Activated T-helper 1 cell treated with anti-CD3 and anti-CD28 coated beads, Interleukin-2, amount 50 U/mL, for 16 hours (primary cell): ENCODE measurements around the gene SVIP.
A peak's percentile ranks its signal among the peaks of the same experiment; 100 is the strongest.

Experiments
- DNase-seq, 2 donors: peaks; one replicate each; pipeline ENCODE4 v3.0.0-alpha.2; 2020; ENCODE audit warnings: low read depth in 1 of 2, low spot score in 1 of 2

SVIP gene, protein sequence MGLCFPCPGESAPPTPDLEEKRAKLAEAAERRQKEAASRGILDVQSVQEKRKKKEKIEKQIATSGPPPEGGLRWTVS

DNA sequence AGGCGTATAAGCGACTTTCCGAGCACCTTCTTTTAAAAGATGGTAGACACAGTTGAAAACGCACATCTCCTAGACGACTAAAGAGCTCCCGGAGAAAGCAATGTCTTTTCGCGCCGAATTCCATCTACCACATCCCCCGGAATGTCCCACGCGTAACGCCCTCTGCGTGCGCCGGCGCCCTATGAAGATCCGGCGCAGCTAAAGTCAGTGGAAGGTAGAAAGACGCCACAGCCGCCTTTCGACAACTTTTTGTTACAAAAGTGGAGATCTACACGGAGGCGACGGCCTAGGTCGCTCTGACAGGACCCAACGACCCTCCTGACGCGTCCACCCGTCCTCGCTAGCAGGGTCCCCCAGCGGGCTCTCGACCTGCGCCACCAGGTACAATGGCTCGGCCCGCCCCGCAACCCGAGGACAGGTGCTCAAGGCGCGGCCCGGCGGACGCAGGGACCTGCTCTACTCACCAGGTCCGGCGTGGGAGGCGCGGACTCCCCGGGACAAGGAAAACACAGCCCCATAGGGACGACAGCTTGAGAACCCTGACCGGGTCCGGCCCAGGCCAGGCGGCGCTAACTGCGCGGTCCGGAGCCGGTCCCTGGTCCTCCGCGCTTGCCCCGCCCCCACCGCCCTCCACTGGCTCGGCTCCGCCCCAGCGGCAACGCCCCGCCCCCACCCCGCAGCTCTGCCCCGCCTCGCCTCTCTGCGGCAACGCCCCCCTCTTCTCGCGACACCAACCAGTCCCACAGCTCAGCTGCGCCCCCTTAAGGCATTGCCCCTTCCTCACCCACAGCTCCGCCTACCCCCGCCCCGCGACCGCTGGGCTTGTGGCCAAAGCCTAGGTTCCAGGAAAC is at the start of gene SVIP:
TSS of gene SVIP (minus strand) at position 571 of the 851 bp plus-strand sequence. CDS start at position 518, 53 bp downstream.
- peak; percentile 88 to 89 for DNase-seq

DNA sequence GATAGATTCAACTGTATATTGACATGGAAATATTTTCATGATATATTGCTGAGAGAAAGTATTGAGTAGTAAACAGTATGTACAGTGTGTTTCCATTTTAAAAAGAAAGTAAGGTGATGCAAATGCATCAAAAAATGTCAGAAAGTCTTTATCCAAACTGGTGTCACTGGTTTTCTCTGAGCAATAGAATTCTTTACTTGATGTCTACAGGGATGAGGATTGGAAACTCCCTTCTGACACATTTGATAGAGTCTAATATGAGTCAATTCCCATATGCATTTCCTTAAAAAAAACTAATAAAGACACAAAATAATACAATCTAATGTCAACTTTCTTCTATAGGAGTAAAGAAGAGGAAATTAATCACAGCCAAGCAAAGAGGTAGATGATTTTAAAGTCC is 49.0 kb upstream of the SVIP start:
- no peak for DNase-seq

DNA sequence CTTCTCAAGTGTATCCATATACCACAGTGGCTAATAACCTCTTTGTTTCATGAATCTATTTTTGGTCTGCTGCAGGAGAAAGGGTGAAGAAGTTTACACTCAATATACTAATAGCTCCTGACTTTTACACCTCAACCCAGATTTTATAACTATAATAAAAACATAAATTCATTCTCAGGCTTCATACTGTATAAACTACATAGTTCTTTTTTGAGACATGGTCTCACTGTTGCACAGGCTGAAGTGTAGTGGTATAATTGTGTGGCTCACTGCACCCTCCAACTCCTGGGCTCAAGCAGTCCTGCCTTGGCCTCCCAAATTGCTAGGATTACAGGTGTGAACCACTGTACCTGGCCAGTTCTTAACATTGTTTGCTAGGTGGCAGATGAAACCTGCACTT is 48.4 kb upstream of the SVIP start:
- DNase-seq = no peak

DNA sequence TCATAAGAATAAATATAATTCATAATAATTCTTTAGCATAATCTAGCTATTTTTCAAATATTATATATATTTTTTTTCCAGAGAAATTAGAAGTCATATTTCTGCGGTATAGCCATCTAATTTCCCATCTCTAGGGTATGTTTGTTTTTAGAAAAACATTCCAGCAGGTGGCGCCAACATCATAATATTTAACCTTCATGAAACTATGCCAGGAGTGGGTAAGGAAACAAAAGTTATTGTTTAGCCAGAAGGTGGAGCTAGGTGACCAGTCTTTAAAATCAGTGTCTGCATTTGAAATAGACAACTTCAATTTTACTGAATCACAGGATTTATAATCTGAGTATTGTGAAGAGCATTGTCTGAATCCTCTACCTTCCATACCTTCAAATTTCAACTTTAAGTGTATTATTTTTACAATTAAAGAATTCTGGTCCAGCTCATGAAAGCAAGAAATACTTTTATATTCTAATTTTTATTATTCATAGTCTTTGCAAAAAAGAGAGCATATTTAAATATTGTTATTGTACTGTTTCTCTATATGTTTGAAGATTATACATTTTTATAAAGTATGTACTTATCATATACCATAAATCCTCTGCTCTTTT is 46.4 kb upstream of the SVIP start:
- peak in 1 of 2 donors; percentile 4 for DNase-seq

DNA sequence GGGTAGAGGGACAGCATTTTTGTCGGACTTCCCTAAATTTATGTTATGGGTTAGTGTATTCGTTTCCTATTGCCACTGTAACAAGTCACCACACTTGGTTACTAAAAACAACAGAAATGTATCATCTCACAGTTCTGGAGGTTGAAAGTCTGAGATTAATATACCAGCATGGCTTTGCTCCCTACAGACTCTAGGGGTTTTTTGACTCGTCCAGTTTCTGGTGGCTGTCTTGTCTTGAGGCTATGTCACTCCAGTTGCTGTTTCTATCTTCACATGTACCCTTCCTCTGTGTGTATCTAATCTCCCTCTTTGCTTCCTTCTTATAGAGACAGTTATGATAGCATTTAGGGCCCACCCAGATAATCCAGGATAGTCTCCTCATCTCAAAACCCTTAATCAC is 39.7 kb upstream of the SVIP start:
- DNase-seq = no peak

DNA sequence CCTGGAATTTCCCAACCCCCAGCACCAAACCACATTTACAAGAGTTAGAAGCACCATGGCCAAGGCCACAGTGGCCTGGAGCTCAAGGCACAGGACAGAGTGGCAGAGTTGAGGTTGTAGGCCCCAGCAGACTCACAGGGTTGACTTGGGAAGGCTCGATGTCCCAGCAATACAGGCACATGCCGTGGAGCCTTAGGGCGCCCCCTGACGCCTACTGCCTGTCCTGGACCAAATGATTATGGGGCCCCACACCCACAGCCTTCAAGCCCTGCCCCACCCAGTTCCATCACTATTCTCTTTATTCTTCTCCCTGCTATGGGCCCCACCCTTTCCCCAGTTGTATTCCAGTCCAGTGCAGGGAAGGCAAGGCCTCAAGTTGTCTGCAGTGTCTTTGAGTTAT is 30.6 kb upstream of the SVIP start, which contains the start of gene CCDC179:
TSS of gene CCDC179 (minus strand) at position 234 of the 400 bp plus-strand sequence. CDS start at position 181, 53 bp downstream.
- no peak for DNase-seq

DNA sequence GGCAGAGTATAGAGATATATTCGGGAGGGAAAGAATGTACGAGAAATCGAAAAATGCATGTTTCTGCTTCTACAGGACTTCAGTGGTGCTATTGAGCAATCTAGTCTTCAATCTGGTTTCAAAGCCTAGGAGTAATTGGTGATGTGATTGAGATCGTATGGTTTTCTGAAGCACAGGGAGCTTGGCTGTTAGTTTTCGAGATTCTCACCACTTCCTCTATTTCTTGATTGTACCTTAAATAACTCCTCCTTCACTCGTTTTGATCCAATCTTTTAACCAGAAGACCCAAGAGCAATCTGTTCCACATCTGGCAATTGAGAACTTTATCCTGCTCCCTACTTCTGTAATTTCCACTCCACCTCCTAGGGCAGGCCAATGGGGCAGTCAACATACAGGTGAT is 30.2 kb upstream of the SVIP start:
- no peak for DNase-seq

DNA sequence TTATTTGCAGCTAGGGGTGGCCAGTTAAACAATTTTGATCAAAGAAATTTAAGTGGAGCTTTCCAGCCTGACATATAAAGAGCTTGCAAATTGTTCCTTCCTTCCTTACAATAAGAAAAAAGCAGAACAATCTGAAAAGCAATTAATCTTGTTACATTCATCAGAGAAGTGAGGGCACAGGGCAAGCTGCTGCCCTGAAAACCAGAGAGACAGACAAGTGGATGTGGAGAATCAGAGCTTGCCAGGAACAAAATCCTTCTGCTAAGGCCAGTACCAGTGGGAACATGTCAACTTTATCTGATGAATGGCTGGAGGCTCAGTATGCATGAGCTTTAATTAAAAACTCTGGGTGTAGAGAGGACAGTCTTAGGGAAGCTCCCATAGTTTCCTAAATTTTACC is 21.9 kb upstream of the SVIP start:
- DNase-seq = no peak

DNA sequence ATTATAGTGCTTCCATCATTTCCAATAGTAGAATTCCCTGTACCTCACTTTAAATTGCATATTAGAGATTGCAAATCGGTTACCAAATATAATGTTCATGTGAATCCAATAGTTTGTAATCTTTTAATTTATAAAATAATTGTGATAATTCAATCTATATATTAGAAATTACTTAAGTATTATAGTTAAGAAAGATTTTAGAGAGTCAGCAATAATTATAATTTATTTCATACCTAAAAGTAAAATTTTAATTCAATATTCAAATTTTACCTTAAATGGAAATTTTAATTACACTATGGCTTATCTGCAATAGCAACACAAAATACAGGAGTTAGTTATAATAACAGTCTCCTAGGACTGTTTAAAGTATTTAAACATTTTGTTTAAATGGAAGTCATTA is 17.1 kb upstream of the SVIP start:
- no peak for DNase-seq

DNA sequence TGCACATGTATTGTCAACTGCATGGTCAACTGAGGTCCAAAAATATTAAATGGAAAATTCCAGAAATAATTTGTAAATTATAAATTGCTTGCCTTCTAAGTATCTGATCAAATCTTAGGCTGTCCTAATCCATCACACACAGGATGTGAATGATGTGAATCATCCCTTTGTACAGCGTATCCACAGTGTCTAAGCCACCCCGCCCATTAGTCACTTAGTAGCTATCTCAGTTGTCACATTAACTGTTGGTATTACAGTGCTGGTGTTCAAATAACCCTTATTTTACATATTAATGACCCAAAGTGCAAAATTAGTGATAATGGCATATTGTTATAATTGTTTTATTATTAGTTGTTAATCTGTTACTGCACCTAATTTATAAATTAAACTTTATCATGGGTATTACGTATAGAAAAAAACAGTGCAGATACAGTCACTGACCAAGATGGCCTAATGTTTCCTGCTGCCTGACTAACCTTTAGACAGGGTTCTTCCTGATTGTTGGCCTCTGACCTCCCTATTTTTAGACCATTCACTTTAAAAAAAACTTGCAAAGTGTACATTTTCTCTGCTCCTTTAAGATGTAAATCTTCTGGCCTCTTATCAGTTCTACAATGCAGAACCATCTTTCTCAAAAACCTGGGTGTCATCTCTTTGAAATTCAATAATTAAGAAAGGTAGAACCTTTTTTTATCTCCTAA is 2.9 kb upstream of the SVIP start:
- no peak for DNase-seq

DNA sequence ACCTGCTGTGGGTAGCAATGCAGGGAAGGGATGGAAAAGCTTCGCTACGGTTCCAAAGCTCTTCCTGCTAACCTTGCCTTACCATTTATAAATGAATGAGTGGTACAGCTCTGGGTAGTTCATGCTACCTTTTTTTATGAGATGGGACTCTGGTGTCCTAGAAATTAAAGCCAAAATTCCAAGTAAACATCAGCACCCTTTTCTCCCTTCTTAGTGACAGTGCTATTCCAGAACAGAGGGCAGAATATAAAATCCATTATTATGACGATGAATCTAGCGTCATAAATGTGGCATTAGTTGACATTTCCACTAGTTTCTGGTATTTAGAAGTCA is 447 bp upstream of the SVIP start:
- DNase-seq = no peak

DNA sequence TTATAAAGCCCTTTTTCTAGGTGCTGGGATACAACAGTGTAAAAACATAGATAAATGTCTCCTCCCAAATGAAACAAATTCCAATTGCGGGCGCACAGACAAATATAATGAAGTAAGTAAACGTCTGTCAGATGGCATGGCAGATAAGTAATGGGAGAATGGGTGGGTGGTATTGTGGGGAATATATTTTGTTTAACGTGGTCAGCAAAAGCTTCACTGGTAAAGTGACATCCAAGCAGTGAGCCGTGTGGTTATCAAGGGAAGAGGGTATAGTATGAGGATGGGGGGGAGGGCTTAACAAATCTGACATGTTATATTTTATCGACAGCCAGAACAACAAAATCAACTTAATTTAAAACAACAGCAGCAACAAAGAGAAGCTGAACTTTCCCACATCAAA is 1.2 kb downstream of the SVIP start:
- DNase-seq = no peak

DNA sequence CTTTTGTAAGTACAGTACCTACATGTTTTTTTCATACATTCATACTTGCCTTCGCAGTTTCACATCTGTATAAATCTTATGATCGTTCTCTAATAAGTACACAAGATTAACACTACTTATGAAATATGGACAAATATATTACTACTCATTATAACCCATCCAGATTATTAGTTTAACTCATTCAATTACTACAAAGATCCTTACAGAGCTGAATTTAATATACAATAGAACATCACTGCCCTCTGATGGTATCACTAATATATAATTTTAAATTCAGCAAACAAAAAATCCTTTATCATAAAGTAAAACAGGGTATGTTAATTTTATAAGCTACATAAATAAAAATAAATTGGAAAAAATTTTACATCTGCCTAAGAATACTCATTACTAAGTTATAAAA is 7.4 kb downstream of the SVIP start:
- no peak for DNase-seq

DNA sequence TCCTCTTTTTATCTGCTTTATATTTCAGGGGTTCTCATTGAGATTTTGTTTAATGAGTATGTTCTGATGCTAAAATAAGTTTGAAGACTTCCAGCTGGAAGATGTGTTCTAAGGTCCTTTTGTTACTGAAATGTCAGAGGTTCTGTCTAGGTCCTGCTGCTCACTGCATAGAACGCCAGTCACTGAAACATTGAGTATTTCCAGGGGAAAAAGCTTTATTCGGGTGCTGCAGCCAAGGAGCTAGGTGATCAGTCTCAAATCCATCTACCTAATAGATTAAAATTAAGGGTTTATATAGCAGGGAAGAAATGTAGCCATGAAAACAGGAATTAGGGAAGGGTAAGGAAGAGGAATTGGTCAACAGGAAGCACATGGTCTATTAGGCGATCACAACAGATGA is 19.7 kb downstream of the SVIP start:
- DNase-seq = no peak

DNA sequence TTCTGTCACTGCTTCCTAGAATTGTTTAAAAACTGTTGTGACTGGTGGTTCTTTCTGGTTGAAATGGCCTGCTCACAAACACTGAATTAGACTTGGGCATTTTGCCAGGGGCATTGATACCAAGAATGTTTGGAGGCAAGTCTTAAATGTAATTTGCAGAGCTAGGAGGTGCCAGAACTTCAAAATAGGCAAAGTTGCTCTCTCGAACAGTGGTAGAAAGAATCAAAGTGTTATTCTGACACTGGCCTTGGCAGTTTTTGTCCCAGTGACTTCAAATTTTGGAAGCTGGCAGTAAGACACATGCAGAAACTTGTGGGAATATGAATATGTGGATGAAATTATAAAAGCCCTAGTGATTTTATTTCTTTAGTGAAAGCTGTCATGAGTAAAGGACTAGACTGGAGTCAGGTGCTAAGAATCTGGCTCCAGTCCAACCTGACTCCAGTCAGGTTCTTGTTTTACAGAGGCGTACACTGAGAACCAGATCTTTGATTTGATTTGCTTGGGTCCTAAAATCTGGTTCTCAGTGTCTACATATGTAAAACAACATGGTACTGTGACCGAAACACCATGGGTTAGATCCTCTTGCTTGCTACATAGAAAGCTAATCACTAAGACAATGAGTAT is 20.9 kb downstream of the SVIP start:
- DNase-seq = no peak

DNA sequence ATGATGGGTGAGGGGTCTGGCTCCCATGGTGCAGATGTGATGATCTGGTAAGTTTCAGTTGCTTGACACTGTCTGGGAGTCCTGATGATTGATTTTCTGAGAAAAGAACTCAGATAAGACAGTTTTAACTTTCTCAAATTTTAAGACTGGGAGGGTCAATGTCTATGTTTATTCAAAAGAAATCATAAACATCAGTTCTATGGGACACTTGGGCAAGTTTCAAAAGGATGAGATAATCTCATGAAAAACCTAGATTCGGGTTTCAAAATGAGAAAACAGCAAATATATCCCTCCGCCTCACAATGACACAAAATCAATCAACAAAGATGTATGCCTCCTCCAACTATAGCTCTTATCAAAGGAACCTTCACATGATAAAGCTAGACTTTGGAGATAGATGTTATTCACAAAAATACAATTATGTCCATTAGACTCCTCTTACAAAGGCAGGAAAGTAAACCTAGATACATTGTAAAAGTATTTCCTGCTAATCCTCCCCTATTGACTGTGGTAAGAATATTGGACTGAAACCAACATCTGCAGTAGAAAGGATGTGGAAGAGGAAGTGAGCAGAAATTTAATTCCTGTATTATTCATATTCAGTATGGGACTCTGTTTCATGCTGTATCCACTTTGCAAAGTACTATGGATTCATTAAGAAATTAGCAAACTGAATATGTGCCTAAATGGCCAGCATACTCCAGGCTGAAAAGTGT is 21.6 kb downstream of the SVIP start:
- DNase-seq = no peak

DNA sequence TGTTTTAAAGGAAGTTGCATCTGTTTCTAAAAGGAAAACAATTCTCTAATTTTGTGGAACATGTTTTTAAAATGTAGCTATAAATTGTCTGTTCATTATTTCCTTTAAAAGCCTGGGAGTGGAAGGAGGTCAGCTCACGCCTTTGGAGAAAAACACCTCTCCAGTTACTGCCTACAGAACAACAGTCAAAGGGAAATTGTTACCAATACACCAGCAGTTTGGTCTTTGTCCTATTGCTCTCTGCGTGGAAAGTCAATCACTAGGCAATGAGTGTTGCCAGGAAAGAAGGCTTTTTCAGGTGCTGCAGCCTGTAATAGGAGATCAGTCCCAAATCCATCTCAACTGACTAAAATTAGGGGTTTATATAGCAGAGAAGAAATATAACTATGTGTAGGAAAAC is 22.2 kb downstream of the SVIP start:
- no peak for DNase-seq

DNA sequence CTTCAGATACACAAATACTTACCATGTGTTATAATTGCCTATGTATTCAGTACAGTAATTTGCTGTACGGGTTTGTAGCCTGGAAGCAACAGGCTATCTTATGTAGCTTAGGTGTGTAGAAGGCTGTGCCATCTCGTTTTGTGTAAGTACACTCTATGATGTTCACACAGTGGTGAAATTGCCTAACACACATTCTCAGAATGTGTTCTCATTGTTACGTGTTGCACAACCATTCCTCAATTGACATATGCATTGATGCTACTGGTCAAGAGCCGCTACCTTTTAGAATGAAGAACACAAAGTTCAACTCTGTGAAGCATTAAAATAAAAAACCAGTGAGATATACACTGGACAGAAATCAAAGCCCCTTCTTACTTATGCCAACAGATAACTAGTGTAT is 26.7 kb downstream of the SVIP start:
- DNase-seq = no peak

DNA sequence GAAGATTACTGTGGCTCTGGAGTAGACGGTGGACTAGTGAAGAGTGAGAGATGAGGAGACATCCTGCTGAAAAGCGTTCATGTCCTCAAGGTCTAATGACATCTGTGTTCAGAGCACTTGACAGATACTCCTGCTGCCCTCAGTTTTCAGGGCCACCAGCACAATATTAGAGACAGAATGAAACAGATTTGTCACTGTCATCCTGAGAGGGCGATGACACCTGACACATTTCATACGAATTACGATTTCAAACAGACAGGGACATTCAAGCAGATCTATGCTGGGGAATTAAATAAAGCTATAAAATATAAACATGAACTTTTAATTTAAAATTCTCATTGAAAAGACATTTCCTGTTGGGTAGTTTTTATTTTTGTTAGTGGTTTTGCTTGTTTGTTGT is 29.1 kb downstream of the SVIP start:
- no peak for DNase-seq

DNA sequence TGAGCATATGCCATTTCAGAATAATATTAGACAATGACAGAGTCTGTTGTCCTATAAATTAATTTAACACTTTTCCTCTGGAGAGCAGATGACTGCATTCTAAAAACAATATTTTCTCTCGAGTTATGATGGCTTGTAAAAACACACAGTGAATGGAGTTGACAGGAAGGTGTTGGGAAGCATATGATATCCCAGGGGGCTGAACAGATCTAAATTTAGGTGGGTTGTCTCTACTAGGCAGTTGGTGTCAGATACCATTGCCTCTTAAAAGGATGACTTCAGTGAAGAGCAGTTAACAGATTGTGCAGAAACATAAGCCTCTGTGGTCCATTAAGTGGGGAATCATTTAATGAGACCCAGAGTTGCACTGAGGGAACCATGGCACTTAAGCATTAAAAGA is 30.7 kb downstream of the SVIP start:
- no peak for DNase-seq

DNA sequence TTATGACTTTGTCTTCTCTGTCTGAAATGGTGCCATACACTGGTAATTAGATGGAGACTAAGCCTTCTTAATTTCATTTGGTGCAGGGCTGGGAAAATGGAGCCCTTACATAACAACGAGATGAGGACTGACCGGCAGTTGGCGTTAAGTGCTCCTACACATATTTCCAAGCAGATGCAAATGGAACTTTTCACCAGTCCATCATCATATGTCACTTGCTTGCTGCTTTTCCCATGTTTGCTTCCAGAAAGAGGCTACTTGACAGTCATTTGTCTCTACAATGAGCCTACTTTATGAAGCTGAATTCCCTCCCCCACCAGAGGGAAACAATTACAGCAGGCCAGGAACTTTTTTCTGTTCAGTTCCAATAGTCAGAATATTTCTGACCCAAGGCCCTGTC is 32.6 kb downstream of the SVIP start:
- no peak for DNase-seq
